B cell (primary cell): ENCODE measurements around the gene KCNIP1. TPM values are rescaled to one million over a fixed set of nuclear protein-coding genes. Genes with fewer than 3 reads are reported as not detected.

Experiments
- ATAC-seq: fragments of 200-7000 bp; cut with Tn5 transposase; one replicate; pipeline ENCODE4 v1.10.0; 2021; ENCODE audit warnings: low read depth, mild to moderate bottlenecking, moderate number of reproducible peaks, moderate library complexity
- CTCF ChIA-PET: fragments of 350-600 bp; sonication (Branson Sonifier 250); formaldehyde crosslinking; loops from one replicate; lab custom pipeline; 2021; ENCODE audit warnings: antibody characterized with exemption, inconsistent platforms; lab: Charles Lee
- POLR2A ChIA-PET: fragments of 350-600 bp; sonication (Branson Sonifier 250); formaldehyde crosslinking; loops from one replicate; lab custom pipeline; 2021; ENCODE audit warnings: antibody characterized with exemption; lab: Charles Lee
- DNase-seq: peaks from one replicate; pipeline ENCODE4 v3.0.0; 2013
- H2AFZ ChIP-seq: 2 replicates; pipeline ENCODE4 v1.6.1; 2012; ENCODE audit warnings: mild to moderate bottlenecking, low read depth, low read length; ENCODE audit not compliant: insufficient read depth, poor library complexity, severe bottlenecking
- H3K27ac ChIP-seq, 2 donors: 1 replicate in 1 of 2; 2 replicates in 1 of 2; pipeline ENCODE4 v1.5.1; 2012 to 2013; ENCODE audit warnings: low read length in 2 of 2, mild to moderate bottlenecking in 2 of 2, moderate library complexity in 1 of 2
- H3K27me3 ChIP-seq, 4 experiments: fragments of 200-600 bp in 1 of 4; sonication (generic) in 1 of 4; replicated peaks in 1 of 4; 1 replicate in 2 of 4; 2 replicates in 2 of 4; pipeline versions ENCODE4 v1.6.1 to v1.7.0; 2013 to 2016; ENCODE audit warnings: low read length in 3 of 4, mild to moderate bottlenecking in 2 of 4, mixed read lengths in 1 of 4, moderate library complexity in 1 of 4; ENCODE audit not compliant: insufficient read depth in 4 of 4, control insufficient read depth in 3 of 4; ENCODE audit errors: control extremely low read depth in 1 of 4
- H3K36me3 ChIP-seq, 2 experiments: replicated peaks in 1 of 2; 1 replicate in 1 of 2; 2 replicates in 1 of 2; pipeline versions ENCODE4 v1.6.1 to v1.7.1; 2013; ENCODE audit warnings: low read length in 1 of 2; ENCODE audit not compliant: insufficient read depth in 2 of 2, control insufficient read depth in 1 of 2; ENCODE audit errors: control extremely low read depth in 1 of 2, extremely low read depth in 1 of 2
- H3K4me1 ChIP-seq, 2 donors: fragments of 200-600 bp in 1 of 2; sonication (generic) in 1 of 2; 1 replicate in 1 of 2; 2 replicates in 1 of 2; pipeline versions ENCODE4 v1.5.1 to v1.6.1; 2013 to 2017; ENCODE audit warnings: low read length in 2 of 2; ENCODE audit not compliant: control insufficient read depth in 2 of 2, insufficient read depth in 2 of 2
- H3K4me2 ChIP-seq: replicated peaks from 2 replicates; pipeline ENCODE3; 2012; ENCODE audit warnings: mild to moderate bottlenecking, low read depth, low read length; ENCODE audit not compliant: poor library complexity, severe bottlenecking
- H3K4me3 ChIP-seq, 5 experiments: fragments of 200-600 bp in 1 of 5; sonication (generic) in 1 of 5; 1 replicate in 3 of 5; 2 replicates in 2 of 5; pipeline versions ENCODE4 v1.5.1 to v1.7.0; 2011 to 2016; ENCODE audit warnings: low read length in 4 of 5, mild to moderate bottlenecking in 4 of 5, low read depth in 2 of 5, control low read depth in 1 of 5, moderate library complexity in 1 of 5; ENCODE audit not compliant: insufficient read depth in 1 of 5; ENCODE audit errors: control extremely low read depth in 1 of 5, extremely low read depth in 1 of 5
- H3K79me2 ChIP-seq: fragments of 200-600 bp; sonication (generic); one replicate; pipeline ENCODE4 v1.6.0; 2016; ENCODE audit warnings: low read length; ENCODE audit not compliant: control insufficient read depth, insufficient read depth
- H3K9ac ChIP-seq: fragments of 200-600 bp; sonication (generic); 2 replicates; pipeline ENCODE4 v1.6.1; 2017; ENCODE audit warnings: mild to moderate bottlenecking, low read length, moderate library complexity
- H3K9me3 ChIP-seq, 3 donors: one replicate each; pipeline versions ENCODE4 v1.6.1 to v1.7.1; 2013; ENCODE audit warnings: low read length in 2 of 3; ENCODE audit not compliant: control insufficient read depth in 2 of 3, insufficient read depth in 1 of 3; ENCODE audit errors: control extremely low read depth in 1 of 3
- H4K20me1 ChIP-seq: 2 replicates; pipeline ENCODE4 v1.6.0; 2012; ENCODE audit warnings: mild to moderate bottlenecking, low read length; ENCODE audit not compliant: insufficient read depth, control insufficient read depth, poor library complexity, severe bottlenecking
- H3K27ac Mint-ChIP-seq: one replicate; pipeline ENCODE4 v1.8.0; 2021; ENCODE audit warnings: mixed read lengths
- H3K27me3 Mint-ChIP-seq: one replicate; pipeline ENCODE4 v1.8.0; 2021; ENCODE audit warnings: mixed read lengths
- H3K4me1 Mint-ChIP-seq: one replicate; pipeline ENCODE4 v1.8.0; 2021; ENCODE audit warnings: mixed read lengths
- H3K4me3 Mint-ChIP-seq: one replicate; pipeline ENCODE4 v1.8.0; 2021; ENCODE audit warnings: mixed read lengths
- H3K9me3 Mint-ChIP-seq: one replicate; pipeline ENCODE4 v1.8.0; 2022; ENCODE audit warnings: mixed read lengths; ENCODE audit not compliant: insufficient read depth
- CTCF ChIP-seq: fragments of 200-600 bp; IDR thresholded peaks from one replicate; pipeline ENCODE4 v1.8.0; 2022; ENCODE audit warnings: antibody characterized with exemption, mild to moderate bottlenecking
- EZH2 ChIP-seq: IDR thresholded peaks from 2 replicates; pipeline ENCODE4 v1.6.1; 2012; ENCODE audit warnings: borderline replicate concordance, low read depth, mild to moderate bottlenecking, moderate library complexity, low read length; ENCODE audit not compliant: insufficient read depth, poor library complexity, severe bottlenecking
- WGBS: methylation state at CpG from one replicate; pipeline ENCODE4 v1.1.5; 2013; ENCODE audit warnings: missing lambda C conversion rate; ENCODE audit not compliant: insufficient coverage; 5-methylcytosine and 5-hydroxymethylcytosine counted together
- intact Hi-C: fragments of 100-400 bp; cut with micrococcal nuclease; formaldehyde crosslinking; loops from one replicate; pipeline ENCODE4 v1.10.0; 2022
- polyA plus RNA-seq: library from polyadenylated mRNA; depleted of rRNA; stranded (reverse); fragments of >200 nt; gene quantifications from 2 replicates; pipeline ENCODE4 v1.2.3, GENCODE V29; 2012
- total RNA-seq, 2 donors: library from RNA; stranded (reverse); fragments of 120-200 nt in 1 of 2; gene quantifications; 1 replicate in 1 of 2; 2 replicates in 1 of 2; pipeline versions ENCODE4 v1.2.3 to v1.2.4, GENCODE V29; 2013 to 2022

The KCNIP1 gene
- total and polyA plus RNA-seq, 2 donors (not counting 1 experiment from before 2014, with no cell fraction given), result not detected

- ATAC-seq (no peak), DNase-seq (no peak)
- H2AFZ ChIP-seq, result no peak overlapping the region
- POLR2A ChIA-PET, result no interaction called here
- Mint-ChIP-seq H3K27ac (no peak overlapping the region), H3K9me3 (no peaks in the 10 kb centered on the region), H3K4me3 (no peak overlapping the region), H3K4me1 (no peaks in the 10 kb centered on the region), H3K27me3 (peaks cover 9% of the 10 kb centered on the region)
- H3K4me1 ChIP-seq, result no peaks in the 10 kb centered on the region
- H3K4me2 ChIP-seq, result no peak overlapping the region
- H3K9ac ChIP-seq, result no peak overlapping the region
- 88% methylated on average over 3 of the region's 5 CpGs for WGBS
- intact Hi-C loops, result no loop called here
- CTCF ChIA-PET, result no interaction called here
- H4K20me1 ChIP-seq, result no peaks in the 10 kb centered on the region
- H3K4me3 ChIP-seq, result no peak overlapping the region
- H3K27ac ChIP-seq, result no peak overlapping the region
- no peaks in the 10 kb centered on the region for H3K36me3 ChIP-seq
- peaks cover 0 to 2% (median 0%) of the 10 kb centered on the region in 3 donors for H3K9me3 ChIP-seq
- TF ChIP-seq EZH2, result no peak
- no peak for TF ChIP-seq CTCF
- peaks cover 0 to 2% (median 0%) of the 10 kb centered on the region in 4 experiments for H3K27me3 ChIP-seq
- H3K79me2 ChIP-seq, result no peaks in the 10 kb centered on the region
Measured at GRCh38 chr5:170533383-170533782, 29.6 kb downstream of the KCNIP1 start.

GRCh38 chr5:170534177-170534576, 30.4 kb downstream of the KCNIP1 start:
- peaks cover 12% of the 10 kb centered on the region for H3K27me3 Mint-ChIP-seq
- Histone ChIP-seq H3K4me3 (no peak overlapping the region), H3K27me3 (peaks cover 0 to 2% (median 0%) of the 10 kb centered on the region in 4 experiments), H3K27ac (no peak overlapping the region), H3K9ac (no peak overlapping the region), H3K9me3 (peaks cover 0 to 2% (median 0%) of the 10 kb centered on the region in 3 donors), H3K79me2 (no peaks in the 10 kb centered on the region), H2AFZ (no peak overlapping the region), H3K36me3 (no peaks in the 10 kb centered on the region), H4K20me1 (no peaks in the 10 kb centered on the region), H3K4me1 (no peaks in the 10 kb centered on the region), H3K4me2 (no peak overlapping the region)
- no peaks in the 10 kb centered on the region for H3K4me1 Mint-ChIP-seq
- TF ChIP-seq CTCF (no peak), EZH2 (no peak)
- POLR2A ChIA-PET, result no interaction called here
- intact Hi-C loops, result no loop called here
- 0% methylated on average over 1 of the region's 2 CpGs for WGBS
- DNase-seq (no peak), ATAC-seq (no peak)
- H3K4me3 Mint-ChIP-seq, result no peak overlapping the region
- no peak overlapping the region for H3K27ac Mint-ChIP-seq
- CTCF ChIA-PET, result no interaction called here
- H3K9me3 Mint-ChIP-seq, result no peaks in the 10 kb centered on the region
